AG04450 (cell line): ENCODE measurements around the gene SLC22A4. TPM values are rescaled to one million over a fixed set of nuclear protein-coding genes. Genes with fewer than 3 reads are reported as not detected.

Experiments used
- CTCF ChIA-PET: fragments of 300-600, 350-600 bp; formaldehyde crosslinking; extraction: SDS; loops from one replicate; lab custom pipeline; 2022; ENCODE audit warnings: antibody characterized with exemption, inconsistent platforms; lab: Charles Lee
- POLR2A ChIA-PET: fragments of 350-600 bp; formaldehyde crosslinking; extraction: SDS; loops from one replicate; lab custom pipeline; 2021; ENCODE audit warnings: antibody characterized with exemption, inconsistent platforms; lab: Yijun Ruan, JAX
- DNase-seq: peaks from one replicate; pipeline ENCODE4 v3.0.0-alpha.2; 2011; ENCODE audit warnings: low read depth, low spot score
- H3K27ac ChIP-seq: one replicate; pipeline ENCODE4 v1.5.1; 2012; ENCODE audit warnings: low read depth, low read length, control low read depth
- H3K27me3 ChIP-seq: one replicate; pipeline ENCODE4 v1.6.0; 2012; ENCODE audit warnings: low read length; ENCODE audit not compliant: control insufficient read depth, insufficient read depth
- H3K4me3 ChIP-seq: 2 replicates; pipeline ENCODE4 v1.5.1; 2011; ENCODE audit warnings: mild to moderate bottlenecking, low read depth, low read length, control low read depth
- H3K9me3 ChIP-seq: 2 replicates; pipeline ENCODE4 v1.5.1; 2012; ENCODE audit warnings: low read length; ENCODE audit not compliant: control insufficient read depth, insufficient read depth
- CTCF ChIP-seq: IDR thresholded peaks from 2 replicates; pipeline ENCODE4 v1.5.1; 2011; ENCODE audit warnings: low read depth, low read length, control low read depth, inconsistent platforms
- polyA plus RNA-seq: library from polyadenylated mRNA; depleted of rRNA; stranded (reverse); fragments of >200 nt; gene quantifications from 2 replicates; pipeline ENCODE4 v1.2.3, GENCODE V29; 2011

The SLC22A4 gene
- polyA plus RNA-seq, 1 experiment: 3.1 TPM

GRCh38 chr5:132354381-132355139, 60.4 kb downstream of the SLC22A4 start:
- no peak for DNase-seq
- Histone ChIP-seq H3K4me3 (no peak overlapping the region), H3K27me3 (peaks cover 4% of the 10 kb centered on the region), H3K27ac (no peak overlapping the region), H3K9me3 (peaks cover 1% of the 10 kb centered on the region)
- TF ChIP-seq CTCF: no peak
- POLR2A ChIA-PET: no interaction called here
- CTCF ChIA-PET: no interaction called here

- CTCF ChIA-PET: no interaction called here
- no peak for TF ChIP-seq CTCF
- POLR2A ChIA-PET: no interaction called here
Observed at GRCh38 chr5:132355140-132355765, 61.1 kb downstream of the SLC22A4 start.

DNA sequence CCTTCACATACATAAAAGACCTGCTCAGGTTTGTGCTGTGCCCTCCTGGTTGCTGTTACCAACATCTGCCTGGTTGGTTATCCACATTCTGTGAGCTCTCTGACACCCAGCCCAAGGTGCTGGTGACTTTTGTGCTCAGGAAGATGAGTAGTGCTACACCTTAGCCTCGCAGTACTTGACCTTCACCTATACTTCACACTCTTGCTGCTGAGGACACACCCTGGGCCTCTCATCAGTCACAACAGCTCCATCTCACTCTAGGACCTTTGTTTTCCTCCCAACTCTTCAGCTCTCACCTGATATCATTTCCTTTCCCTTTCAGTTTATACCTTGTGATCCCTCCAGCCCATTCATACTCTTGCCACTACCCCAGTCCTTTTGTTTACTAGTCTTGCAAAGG, 64.6 kb downstream of the SLC22A4 start:
- no peak for DNase-seq
- TF ChIP-seq CTCF: no peak
- Histone ChIP-seq H3K4me3 (no peak overlapping the region), H3K27ac (no peak overlapping the region), H3K27me3 (no peaks in the 10 kb centered on the region), H3K9me3 (no peaks in the 10 kb centered on the region)
- POLR2A ChIA-PET: no interaction called here
- CTCF ChIA-PET: interaction anchor here (1.8 kb wide), 1 partner anchor 11 kb away, joined by 5 read pairs; the partner anchor contains the start of gene SLC22A5

More at GRCh38 chr5:132355140-132355765, 61.1 kb downstream of the SLC22A4 start:
- peaks cover 4% of the 10 kb centered on the region for H3K27me3 ChIP-seq
- H3K27ac ChIP-seq: no peak overlapping the region
- H3K9me3 ChIP-seq: no peaks in the 10 kb centered on the region
- H3K4me3 ChIP-seq: no peak overlapping the region
- no peak for DNase-seq

- CTCF ChIA-PET: no interaction called here
- POLR2A ChIA-PET: no interaction called here
- Histone ChIP-seq H3K27ac (no peak overlapping the region), H3K27me3 (no peaks in the 10 kb centered on the region), H3K9me3 (no peaks in the 10 kb centered on the region), H3K4me3 (no peak overlapping the region)
- DNase-seq: no peak
- no peak for TF ChIP-seq CTCF
Observed at GRCh38 chr5:132362086-132362485, 67.9 kb downstream of the SLC22A4 start.
